GM21381 (cell line): ENCODE measurements around the gene CCM2.
"Not testable (repeated sequence)": the region's sequence is repeated elsewhere in the genome, so short reads cannot be mapped to it uniquely, and the experiment has no call there.

Experiments used
- ATAC-seq: cut with Tn5 transposase; IDR thresholded peaks from one replicate; pipeline ENCODE4 v1.9.1; 2021; ENCODE audit warnings: mild to moderate bottlenecking, moderate library complexity; ENCODE audit not compliant: unreplicated experiment

Gene CCM2

GRCh38 chr7:45098983-45099839 is 99.2 kb downstream of the CCM2 start:
- ATAC-seq: no peak

GRCh38 chr7:45099891-45100760 is 100.1 kb downstream of the CCM2 start:
- no peak for ATAC-seq

GRCh38 chr7:45100761-45101480 is 100.9 kb downstream of the CCM2 start:
- no peak for ATAC-seq

- no peak for ATAC-seq
Observed at GRCh38 chr7:45101748-45102147, 101.7 kb downstream of the CCM2 start.

GRCh38 chr7:45102785-45103712 is 103.0 kb downstream of the CCM2 start:
- no peak for ATAC-seq

- ATAC-seq: no peak
Observed at GRCh38 chr7:45103958-45104843, 104.2 kb downstream of the CCM2 start.

- no peak for ATAC-seq
Observed at GRCh38 chr7:45104844-45105587, 105.0 kb downstream of the CCM2 start.

GRCh38 chr7:45105588-45106188 is 105.7 kb downstream of the CCM2 start:
- ATAC-seq: no peak

GRCh38 chr7:45106820-45107219 is 106.8 kb downstream of the CCM2 start:
- no peak for ATAC-seq

GRCh38 chr7:45107356-45107755 is 107.4 kb downstream of the CCM2 start:
- ATAC-seq: no peak

GRCh38 chr7:45108863-45109262 is 108.9 kb downstream of the CCM2 start:
- ATAC-seq: no peak

GRCh38 chr7:45111298-45112223 is 111.6 kb downstream of the CCM2 start, which contains the start of gene TBRG4:
TSS of gene TBRG4 (minus strand) at chr7:45111697. CDS start at chr7:45109237, 2,460 bp downstream.
- ATAC-seq: peak; percentile 94

- no peak for ATAC-seq
Observed at GRCh38 chr7:45112648-45113047, 112.6 kb downstream of the CCM2 start.

GRCh38 chr7:45114257-45114656 is 114.3 kb downstream of the CCM2 start:
- ATAC-seq: not testable (repeated sequence)

GRCh38 chr7:45114926-45115325 is 114.9 kb downstream of the CCM2 start:
- ATAC-seq: no peak

GRCh38 chr7:45116048-45116447 is 116.0 kb downstream of the CCM2 start:
- ATAC-seq: no peak

GRCh38 chr7:45117582-45117981 is 117.6 kb downstream of the CCM2 start:
- ATAC-seq: no peak
